ENCODE measurements around the gene SPATA31C1.
A peak's percentile ranks its signal among the peaks of the same experiment; 100 is the strongest.
"Not testable (repeated sequence)": the region's sequence is repeated elsewhere in the genome, so short reads cannot be mapped to it uniquely, and the experiment has no call there.

The SPATA31C1 gene

GRCh38 chr9:87917662-87918061 is at the start of gene SPATA31C1:
Gene SPATA31C1 (plus strand): TSS chr9:87917962.
- H3K9me3 ChIP-seq (ENCODE audit: severe bottlenecking); H3K36me3 ChIP-seq; H3K27ac ChIP-seq; DNase-seq; H3K27me3 ChIP-seq (ENCODE audit: insufficient read depth, low read depth, severe bottlenecking); H3K4me3 ChIP-seq (ENCODE audit: low read depth, low read length): not testable (repeated sequence)

GRCh38 chr9:87868175-87868574 is 49.6 kb upstream of the SPATA31C1 start:
- H3K36me3 ChIP-seq = no peaks in the 10 kb centered on the region
- no peak overlapping the region for H3K4me3 ChIP-seq (ENCODE audit: low read depth, low read length)
- no peak overlapping the region for H3K27ac ChIP-seq

GRCh38 chr9:87868635-87869034 is 49.1 kb upstream of the SPATA31C1 start:
- no peak for DNase-seq
- Histone ChIP-seq H3K9me3 (ENCODE audit: severe bottlenecking) (no peaks in the 10 kb centered on the region), H3K27ac (no peak overlapping the region), H3K27me3 (ENCODE audit: insufficient read depth, low read depth, severe bottlenecking) (no peaks in the 10 kb centered on the region), H3K36me3 (no peaks in the 10 kb centered on the region), H3K4me3 (ENCODE audit: low read depth, low read length) (no peak overlapping the region)
- TF ChIP-seq CTCF (IDR thresholded peaks at IDR 0.05; ENCODE audit: low read depth, low read length) = no peak

More at GRCh38 chr9:87868175-87868574, 49.6 kb upstream of the SPATA31C1 start:
- no peak for DNase-seq
- no peak for TF ChIP-seq CTCF (IDR thresholded peaks at IDR 0.05; ENCODE audit: low read depth, low read length)
- Histone ChIP-seq H3K9me3 (ENCODE audit: severe bottlenecking) (no peaks in the 10 kb centered on the region), H3K27me3 (ENCODE audit: insufficient read depth, low read depth, severe bottlenecking) (no peaks in the 10 kb centered on the region)

- DNase-seq = no peak
- Histone ChIP-seq H3K36me3 (no peaks in the 10 kb centered on the region), H3K27me3 (ENCODE audit: insufficient read depth, low read depth, severe bottlenecking) (no peaks in the 10 kb centered on the region), H3K4me3 (ENCODE audit: low read depth, low read length) (no peak overlapping the region), H3K27ac (no peak overlapping the region), H3K9me3 (ENCODE audit: severe bottlenecking) (no peaks in the 10 kb centered on the region)
- no peak for TF ChIP-seq CTCF (IDR thresholded peaks at IDR 0.05; ENCODE audit: low read depth, low read length)
These were observed 48.7 kb upstream of the SPATA31C1 start for GRCh38 chr9:87869082-87869481.

- H3K36me3 ChIP-seq = no peaks in the 10 kb centered on the region
- no peak for TF ChIP-seq CTCF (IDR thresholded peaks at IDR 0.05; ENCODE audit: low read depth, low read length)
- no peaks in the 10 kb centered on the region for H3K9me3 ChIP-seq (ENCODE audit: severe bottlenecking)
- no peak overlapping the region for H3K27ac ChIP-seq
- H3K27me3 ChIP-seq (ENCODE audit: insufficient read depth, low read depth, severe bottlenecking) = no peaks in the 10 kb centered on the region
- DNase-seq = no peak
- H3K4me3 ChIP-seq (ENCODE audit: low read depth, low read length) = no peak overlapping the region
These were observed 46.2 kb upstream of the SPATA31C1 start for GRCh38 chr9:87871425-87872078.

- peak; percentile 25 for DNase-seq
- no peak for TF ChIP-seq CTCF (IDR thresholded peaks at IDR 0.05; ENCODE audit: low read depth, low read length)
These were observed 45.6 kb upstream of the SPATA31C1 start for GRCh38 chr9:87872079-87872624.

More at GRCh38 chr9:87872079-87872624, 45.6 kb upstream of the SPATA31C1 start:
- Histone ChIP-seq H3K27me3 (ENCODE audit: insufficient read depth, low read depth, severe bottlenecking) (no peaks in the 10 kb centered on the region), H3K36me3 (no peaks in the 10 kb centered on the region), H3K4me3 (ENCODE audit: low read depth, low read length) (no peak overlapping the region), H3K9me3 (ENCODE audit: severe bottlenecking) (no peaks in the 10 kb centered on the region), H3K27ac (no peak overlapping the region)
